Stimulated activated CD4-positive, alpha-beta T cell treated with anti-CD3 and anti-CD28 coated beads, Interleukin-4, amount 100 ng/mL, for 24 hours (primary cell): ENCODE results near the gene BCAM.

Experiments
- DNase-seq: peaks from one replicate; pipeline ENCODE4 v3.0.0-alpha.2; 2020

BCAM gene

DNA sequence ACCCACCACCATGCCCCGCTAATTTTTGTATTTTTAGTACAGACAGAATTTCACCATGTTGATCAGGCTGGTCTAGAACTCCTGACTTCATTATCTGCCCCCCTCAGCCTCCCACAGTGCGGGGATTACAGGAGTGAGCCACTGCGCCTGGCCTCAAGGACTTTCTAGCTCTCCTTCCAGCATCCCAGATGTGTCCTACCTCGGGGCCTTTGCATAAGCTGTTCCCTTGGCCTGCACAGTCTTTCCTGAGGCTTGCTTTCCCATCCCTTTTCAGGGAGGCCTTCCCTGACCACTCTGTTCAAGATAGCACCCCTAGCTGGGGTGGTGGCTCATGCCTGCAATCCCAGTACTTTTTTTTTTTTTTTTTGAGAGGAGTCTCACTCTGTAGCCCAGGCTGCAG lies 14.3 kb upstream of the BCAM start:
- no peak for DNase-seq

DNA sequence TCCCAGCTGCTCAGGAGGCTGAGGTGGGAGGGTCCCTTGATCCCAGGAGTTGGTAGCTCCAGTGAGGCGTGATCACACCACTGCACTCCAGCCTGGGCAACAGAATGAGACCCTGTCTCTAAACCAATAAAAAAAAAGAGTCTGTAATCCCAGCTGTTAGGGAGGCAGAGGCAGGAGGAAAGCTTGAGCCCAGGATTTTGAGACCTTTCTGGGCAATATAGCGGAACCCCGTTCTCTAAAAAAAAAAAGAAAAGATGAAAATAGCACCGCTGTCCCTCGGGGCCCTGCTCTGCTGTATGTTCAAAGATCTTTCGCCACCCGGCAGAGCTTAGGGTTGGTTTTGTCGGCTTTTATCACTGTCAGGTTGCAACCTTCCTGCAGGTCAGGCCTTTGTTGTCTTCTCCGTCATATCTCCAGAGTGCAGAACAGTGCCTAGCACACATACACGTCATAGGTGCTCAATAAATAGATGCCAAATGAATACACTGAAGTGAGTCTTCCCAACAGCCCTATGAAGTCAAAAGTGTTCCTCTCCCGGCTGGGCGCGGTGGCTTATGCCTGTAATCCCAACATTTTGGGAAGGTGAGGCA lies 13.4 kb upstream of the BCAM start:
- no peak for DNase-seq

DNA sequence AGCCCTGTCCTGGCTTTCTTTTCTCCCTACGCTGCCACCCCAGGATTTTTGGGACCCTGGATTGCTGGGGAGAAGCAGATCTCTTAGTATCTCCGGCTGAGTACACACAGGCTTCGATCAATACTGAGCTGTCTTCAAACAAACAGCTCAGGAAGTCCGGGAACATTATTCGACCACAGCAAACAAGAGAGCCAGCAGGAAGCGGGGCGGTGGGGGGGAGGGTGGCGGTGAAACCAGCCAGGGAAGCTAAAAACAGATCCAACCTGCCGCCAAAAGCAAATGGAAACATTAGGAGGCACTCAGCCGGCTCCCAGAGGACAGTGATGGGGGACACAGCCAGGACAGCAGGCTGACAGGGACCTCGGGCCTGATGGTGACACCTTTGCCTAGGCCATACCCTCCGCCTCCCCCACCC lies 12.2 kb upstream of the BCAM start:
- DNase-seq, result no peak

DNA sequence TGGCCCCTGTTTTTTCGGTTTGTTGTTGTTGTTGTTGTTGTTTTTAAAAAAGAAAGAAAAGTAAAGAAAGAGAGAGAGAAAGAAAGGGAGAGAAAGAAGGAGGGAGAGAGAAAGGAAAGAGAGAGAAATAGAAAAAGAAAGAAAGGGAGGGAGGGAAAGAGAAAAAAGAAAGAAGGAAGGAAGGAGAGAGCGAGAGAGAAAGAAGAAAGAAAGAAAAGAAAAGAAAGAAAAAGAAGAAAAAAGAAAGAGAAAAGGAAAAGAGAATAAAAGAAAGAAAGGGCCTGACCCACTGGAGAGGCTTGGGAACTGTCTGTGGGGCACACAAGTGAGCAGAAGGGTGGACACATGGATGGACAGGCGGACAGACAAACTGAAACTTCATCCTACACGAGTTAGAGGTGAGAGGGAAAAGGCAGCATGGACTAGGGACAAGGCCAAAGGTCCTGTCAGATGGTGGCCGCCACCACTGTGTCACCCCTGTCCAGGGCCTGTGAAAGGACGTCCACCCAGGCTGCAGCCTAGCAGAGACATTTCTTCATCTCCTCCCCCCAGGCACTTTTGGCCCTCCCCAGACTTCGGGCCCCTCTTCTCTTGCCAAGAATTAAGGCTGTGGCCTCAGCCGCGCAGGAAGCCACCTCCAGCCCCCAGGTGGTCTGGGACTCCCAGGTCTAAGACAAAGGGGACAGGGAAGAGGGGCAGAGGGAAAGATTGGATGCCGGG lies 9.1 kb upstream of the BCAM start:
- no peak for DNase-seq

DNA sequence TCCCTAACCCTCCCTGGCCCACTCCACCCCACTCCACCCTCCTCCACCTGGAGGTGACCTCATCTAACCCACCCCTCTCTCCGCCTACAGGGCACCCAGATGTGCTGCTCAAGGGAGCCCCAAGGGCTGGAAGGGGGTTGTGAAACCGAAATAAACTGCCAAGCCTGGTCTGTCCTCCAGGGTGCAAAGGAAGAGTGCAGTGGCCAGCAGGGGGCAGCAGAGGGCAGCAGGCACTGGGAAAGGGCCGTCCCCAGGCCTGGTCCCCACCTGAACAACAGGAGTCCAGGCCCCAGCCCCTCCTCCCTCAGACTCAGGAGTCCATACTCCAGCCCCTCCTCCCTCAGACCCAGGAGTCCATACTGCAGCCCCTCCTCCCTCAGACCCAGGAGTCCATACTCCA lies 8.4 kb upstream of the BCAM start:
- peak; percentile 86 for DNase-seq

DNA sequence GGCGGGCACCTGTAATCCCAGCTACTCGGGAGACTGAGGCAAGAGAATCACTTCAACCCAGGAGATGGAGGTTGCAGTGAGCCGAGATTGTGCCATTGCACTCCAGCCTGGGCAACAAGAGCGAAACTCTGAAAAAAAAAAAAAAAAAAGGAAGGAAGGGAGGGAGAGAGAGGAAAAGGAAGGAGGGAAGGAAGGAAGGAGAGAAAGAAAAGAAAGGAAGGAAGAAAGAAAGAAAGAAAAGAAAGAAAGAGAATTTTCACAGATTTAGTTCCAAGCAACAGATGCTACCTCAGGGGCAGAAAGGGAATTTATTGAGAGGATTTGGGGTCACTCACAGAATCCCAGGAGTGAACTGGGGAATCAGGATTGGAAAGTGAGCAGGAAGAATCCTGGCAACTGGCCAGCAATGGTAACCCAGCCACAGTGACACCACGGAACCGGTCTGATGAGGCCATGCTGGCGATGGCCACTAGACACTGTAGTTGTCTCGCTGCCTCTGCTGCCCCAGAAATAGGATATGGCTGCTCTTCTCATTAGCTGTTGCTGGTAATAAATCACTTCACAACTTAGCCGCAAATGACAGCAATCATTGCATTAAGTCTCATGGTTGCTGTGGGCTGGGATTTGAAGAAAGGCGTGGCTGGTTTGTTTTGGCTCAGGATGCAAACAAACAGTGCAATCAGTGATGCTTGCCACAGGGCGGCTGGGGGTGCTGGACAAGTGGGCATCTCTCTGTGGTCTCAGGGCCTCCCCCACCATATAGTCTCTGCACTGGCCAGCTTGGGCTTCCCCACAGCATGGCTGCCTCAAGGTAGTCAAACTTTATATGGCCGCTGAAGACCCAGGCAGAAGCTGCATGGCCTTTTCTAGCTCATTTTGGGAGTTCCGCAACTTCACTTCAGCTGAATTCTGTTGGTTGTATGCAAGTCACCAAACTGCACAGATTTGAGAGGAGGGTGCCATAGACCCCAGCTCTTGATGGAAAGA lies 5.2 kb upstream of the BCAM start:
- no peak for DNase-seq

DNA sequence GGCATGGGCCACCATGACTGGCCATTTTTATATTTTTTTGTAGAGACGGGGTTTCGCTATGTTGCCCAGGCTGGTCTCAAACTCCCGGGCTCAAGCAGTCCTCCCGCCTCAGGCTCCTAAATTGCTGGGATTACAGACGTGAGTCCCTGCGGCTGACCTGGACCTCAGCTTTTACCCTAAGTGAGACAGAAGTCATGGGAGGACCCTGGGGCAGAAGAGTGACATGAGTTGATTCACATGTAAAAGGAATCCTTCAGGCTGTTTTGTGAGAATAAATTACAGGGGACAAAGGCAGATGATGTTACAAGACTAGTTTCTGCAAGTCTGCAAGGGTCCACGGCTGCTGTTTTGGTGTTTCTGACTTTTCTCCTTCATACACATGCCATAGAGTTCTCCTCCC lies 2.6 kb upstream of the BCAM start:
- DNase-seq, result no peak

DNA sequence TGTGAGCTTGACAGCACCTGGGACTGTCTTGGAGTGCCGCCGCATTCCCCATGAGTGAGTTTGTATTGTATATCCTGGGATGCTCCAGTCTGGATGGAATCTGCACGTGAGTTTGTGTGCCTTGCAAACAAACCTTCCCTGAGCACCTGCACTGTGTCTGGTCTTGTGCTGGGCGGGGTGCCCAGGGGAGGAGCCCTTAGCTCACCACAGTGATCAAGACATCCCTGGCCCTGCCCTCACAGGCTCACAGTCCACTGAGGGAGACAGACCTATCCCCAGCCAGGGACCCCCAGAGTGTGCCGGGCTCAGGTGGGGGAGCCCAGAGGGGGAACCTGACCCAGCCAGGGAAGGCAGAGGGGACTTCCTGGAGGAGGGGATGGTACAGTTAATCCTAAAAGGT lies 1.7 kb upstream of the BCAM start:
- DNase-seq, result no peak

DNA sequence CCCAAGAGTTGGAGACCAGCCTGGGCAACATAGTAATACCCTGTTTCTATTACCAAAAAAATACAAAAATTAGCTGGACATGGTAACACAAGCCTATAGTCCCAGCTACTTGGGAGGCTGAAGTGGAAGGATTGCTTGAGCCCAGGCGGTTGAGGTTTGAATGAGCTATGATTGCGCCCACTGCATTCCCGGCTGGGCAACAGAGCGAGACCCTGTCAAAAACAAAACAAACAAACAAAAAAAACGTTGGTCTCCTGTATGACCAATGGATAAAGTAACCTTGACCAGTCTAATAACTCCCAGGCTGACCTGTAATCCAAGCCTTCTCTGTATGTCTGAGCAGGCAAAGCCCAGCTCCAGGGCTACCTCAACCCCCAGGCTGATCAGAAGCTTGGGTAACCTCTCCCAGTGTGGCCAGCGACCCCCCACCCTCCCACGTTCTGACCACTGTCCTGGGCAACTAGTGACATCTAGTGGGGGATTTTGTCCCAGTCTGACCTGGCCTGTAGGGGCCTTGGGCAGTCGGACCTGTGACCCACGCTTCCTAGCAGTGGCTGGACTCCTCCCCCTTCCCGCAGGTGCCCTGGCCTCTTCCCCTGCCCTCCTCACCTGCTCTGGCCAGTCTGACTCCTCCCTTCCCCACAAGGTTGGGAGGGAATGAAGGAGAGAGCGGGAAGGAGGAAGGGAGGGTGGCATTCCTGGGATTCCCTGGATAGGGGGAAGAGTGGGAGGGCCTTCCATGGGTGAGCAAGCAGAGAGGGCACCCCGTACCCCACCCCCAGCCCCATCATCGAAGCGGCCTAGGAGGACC lies 1.0 kb upstream of the BCAM start:
- DNase-seq, result no peak

DNA sequence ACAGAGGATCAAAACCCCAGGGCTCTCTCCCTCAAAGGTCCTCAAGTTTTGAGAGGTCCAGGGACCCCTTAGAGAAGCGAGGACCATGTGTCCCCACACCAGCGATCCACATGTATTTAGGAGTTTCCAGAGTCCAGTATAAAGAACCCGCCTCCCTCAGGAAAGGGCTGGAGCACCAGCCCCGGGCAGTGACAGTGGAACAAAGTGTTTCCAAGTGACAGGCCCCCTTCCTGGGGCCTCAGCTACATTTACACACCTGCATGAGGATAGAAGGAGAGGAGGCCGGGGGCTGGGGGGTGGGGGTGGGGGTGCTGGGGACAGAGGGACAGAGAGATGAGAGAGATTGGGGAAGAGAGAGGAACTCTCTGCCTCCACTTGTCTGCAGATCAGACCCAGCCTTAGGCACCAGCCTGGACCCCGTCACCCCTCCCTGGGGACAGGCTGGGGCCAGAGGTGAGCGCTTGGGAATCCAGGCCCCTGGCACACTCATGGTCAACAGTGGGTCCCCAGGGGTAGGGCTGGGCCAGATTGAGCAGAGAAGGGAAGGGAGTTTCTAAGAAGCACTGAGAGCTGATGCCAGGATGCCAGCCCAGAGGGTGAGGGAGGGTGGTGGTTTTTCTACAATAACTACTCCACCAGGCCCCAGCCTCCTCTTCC lies 802 bp downstream of the BCAM start:
- DNase-seq, result no peak

DNA sequence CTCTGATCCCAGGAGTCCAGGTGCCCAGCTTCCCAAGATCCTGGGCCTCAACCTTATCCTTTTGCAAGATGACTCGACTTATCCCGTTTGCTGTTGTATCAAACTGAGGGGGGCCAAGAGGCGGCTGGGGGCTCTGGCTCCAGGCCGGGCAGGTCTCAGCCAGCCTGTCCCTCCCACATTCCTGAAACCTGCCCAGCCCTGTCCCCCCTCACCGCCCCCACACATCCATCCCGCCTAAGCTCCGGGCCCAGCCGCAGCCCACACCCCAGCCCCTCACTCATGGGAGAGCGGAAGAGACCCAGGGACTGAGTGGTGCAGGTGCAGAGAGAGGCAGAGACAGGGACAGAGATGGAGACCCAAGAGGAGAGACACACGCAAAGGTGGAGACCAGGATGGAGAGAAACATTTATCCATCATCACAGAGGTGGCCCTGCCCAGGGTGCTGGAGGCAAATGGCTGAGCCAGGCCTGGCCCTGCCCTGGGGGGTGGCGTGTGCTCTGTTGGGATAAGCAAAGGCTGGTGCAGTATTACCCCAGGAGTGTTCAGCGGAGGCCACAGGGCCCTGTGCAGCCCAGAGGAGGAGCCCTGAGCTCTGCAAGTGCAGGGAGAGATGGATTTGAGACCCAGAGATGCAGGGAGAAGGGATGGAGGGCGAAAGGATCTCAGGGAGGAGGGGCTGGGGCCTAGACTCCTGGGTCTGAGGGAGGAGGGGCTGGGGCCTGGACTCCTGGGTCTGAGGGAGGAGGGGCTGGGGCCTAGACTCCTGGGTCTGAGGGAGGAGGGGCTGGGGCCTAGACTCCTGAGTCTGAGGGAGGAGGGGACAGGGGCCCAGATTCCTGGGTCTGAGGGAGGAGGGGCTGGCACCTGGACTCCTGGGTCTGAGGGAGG lies 1.6 kb downstream of the BCAM start:
- no peak for DNase-seq

DNA sequence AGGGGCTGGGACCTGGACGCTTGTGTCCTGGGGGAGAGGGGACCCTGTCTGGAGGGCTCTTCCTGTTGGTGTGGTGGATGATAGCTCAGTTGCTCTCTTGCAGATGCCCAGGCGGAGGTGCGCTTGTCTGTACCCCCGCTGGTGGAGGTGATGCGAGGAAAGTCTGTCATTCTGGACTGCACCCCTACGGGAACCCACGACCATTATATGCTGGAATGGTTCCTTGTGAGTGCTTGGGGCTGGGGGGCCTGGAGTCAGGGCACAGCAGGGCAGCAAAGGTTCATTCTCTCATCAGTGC lies 2.2 kb downstream of the BCAM start:
- no peak for DNase-seq

DNA sequence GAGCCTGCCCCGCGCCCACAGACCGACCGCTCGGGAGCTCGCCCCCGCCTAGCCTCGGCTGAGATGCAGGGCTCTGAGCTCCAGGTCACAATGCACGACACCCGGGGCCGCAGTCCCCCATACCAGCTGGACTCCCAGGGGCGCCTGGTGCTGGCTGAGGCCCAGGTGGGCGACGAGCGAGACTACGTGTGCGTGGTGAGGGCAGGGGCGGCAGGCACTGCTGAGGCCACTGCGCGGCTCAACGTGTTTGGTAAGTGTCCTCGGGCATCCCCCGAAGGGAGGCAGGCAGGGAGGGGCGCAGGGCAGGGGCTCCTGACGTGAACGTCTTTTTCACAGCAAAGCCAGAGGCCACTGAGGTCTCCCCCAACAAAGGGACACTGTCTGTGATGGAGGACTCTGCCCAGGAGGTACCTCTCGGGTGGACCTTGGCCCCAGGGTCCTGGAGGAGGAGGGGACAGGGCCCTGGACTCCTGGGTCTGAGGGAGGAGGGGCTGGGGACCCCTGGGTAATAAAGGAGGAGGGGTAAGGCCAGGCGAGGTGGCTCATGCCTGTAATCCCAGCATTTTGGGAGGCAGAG lies 3.3 kb downstream of the BCAM start:
- DNase-seq, result no peak

DNA sequence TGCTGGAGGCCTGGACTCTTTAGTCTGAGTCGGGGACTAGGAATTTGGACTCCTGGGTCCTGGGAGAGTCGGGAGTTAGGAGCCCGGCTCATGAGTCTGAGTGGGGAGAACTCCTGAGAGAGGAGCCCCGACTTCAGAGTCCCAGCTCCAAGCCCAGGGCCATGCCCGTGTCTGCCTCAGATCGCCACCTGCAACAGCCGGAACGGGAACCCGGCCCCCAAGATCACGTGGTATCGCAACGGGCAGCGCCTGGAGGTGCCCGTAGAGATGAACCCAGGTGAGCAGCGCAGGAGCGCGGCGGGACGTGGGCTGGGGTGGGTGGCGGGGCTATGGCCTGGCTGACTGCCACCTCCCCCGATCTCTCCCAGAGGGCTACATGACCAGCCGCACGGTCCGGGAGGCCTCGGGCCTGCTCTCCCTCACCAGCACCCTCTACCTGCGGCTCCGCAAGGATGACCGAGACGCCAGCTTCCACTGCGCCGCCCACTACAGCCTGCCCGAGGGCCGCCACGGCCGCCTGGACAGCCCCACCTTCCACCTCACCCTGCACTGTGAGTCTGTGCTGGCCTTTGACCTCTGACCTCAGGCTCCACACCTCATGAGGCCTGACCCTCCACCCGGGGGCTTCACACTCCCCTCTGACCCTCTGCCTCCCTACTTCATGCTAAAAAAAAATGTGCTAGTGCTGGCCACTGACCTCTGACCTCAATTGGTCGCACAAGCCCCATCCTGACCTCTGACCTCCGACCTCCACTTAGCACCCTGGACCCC lies 4.4 kb downstream of the BCAM start:
- DNase-seq, result no peak

DNA sequence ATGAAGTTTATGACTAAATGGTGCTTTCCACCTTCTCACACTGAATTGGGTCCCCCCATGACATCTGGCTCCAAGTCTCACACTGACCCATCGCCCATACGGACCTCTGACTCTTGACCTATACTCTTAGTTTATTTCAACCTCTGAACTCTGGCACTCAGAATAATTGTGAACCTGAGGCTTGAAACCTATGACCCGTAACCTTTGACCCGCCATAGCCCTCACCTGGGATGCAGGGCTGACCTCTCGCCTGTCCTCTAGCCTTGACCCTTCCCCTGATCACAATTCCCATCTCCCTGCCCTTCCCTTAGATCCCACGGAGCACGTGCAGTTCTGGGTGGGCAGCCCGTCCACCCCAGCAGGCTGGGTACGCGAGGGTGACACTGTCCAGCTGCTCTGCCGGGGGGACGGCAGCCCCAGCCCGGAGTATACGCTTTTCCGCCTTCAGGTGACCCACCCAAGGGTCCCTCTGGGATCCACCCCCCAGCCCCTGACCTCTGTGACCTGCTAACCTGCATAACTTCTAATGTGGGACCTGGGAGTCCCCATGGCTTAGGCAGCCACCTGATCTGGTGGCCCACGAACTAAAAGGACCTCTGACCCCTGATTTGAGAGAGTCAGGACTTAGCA lies 5.1 kb downstream of the BCAM start:
- DNase-seq, result no peak

DNA sequence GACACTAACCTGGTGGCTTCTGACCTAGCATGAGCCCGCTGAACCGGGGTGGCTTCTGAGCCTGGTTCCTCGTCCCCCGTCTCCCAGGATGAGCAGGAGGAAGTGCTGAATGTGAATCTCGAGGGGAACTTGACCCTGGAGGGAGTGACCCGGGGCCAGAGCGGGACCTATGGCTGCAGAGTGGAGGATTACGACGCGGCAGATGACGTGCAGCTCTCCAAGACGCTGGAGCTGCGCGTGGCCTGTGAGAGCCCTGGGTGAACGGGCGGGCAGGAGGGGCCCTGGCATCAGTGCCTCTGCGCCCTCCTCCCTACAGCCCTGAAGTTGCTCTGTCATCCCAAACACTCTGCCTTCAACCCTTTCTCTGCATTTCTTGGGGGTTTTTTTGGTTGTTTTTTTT lies 5.6 kb downstream of the BCAM start:
- DNase-seq, result no peak

DNA sequence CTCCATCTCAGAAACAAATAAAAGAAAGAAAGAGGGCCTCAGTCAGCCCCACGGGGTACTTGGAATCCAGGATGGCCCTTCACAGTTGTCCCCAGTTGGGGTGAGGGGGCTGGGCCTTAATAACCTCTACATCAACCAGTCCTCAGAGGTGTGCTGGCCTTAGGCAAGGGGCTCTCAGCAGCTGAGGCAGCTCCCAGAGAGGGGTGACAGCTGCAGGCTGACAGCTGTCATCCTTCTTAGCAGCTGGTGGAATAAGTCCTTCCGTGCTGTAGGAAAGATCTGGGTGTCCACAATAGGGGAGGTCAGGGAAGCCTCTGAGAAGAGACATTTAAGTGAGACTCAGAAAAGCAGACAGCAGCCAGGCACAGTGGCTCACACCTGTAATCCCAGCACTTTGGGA lies 7.4 kb downstream of the BCAM start:
- no peak for DNase-seq

DNA sequence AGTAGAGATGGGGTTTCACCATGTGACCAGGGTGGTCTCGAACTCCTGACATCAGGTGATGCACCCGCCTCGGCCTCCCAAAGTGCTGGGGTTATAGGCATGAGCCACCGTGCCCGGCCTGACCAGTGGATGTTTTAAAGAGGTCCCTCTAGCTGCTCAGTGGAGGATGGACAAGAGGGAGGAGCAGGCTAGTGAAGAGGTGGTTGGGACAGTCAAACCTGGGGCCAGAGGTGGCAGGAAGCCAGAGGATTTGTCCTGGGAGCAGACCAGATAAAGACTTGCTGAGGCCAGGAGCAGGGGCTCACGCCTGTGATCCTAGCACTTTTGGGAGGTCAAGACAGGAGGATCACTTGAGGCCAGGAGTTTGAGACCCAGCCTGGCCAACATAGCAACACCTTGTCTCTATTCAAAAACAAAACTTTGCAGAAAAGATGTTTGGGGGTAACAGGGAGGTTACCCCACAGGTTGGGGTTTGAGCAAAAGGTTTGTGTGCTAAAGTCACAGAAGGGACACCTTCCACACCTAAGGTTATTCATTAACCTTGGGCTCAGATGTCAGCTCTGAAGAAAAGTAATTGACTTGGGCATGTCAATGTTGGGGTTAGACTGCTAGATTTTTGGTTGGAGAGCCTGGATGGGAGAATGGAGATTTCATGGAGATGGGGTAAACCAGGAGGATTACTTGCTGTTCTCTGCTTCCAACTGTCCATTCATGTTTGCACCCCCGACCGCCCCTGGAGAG lies 9.0 kb downstream of the BCAM start:
- DNase-seq, result no peak

DNA sequence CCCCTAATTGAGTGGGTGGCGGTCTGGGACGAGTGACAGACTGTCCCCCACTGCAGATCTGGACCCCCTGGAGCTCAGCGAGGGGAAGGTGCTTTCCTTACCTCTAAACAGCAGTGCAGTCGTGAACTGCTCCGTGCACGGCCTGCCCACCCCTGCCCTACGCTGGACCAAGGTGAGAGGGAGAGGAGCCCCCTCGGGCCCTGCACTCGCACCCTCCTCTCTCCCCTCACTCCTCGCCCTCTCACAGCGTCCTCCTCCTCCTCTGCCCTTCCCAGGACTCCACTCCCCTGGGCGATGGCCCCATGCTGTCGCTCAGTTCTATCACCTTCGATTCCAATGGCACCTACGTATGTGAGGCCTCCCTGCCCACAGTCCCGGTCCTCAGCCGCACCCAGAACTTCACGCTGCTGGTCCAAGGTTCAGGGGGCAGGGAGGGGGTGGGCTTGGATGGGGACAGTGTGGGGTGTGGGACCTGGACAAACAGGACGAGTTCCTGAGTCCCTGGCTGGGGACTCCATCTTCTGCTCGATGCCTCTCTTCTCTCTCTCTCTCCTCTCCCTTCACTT lies 9.6 kb downstream of the BCAM start:
- no peak for DNase-seq
